NCI-H2107 (cell line): ENCODE measurements around the gene TSPAN32.

Experiments
- DNase-seq: peaks from one replicate; lab custom pipeline; 2025; lab: John Stamatoyannopoulos, UW

TSPAN32 gene

DNA sequence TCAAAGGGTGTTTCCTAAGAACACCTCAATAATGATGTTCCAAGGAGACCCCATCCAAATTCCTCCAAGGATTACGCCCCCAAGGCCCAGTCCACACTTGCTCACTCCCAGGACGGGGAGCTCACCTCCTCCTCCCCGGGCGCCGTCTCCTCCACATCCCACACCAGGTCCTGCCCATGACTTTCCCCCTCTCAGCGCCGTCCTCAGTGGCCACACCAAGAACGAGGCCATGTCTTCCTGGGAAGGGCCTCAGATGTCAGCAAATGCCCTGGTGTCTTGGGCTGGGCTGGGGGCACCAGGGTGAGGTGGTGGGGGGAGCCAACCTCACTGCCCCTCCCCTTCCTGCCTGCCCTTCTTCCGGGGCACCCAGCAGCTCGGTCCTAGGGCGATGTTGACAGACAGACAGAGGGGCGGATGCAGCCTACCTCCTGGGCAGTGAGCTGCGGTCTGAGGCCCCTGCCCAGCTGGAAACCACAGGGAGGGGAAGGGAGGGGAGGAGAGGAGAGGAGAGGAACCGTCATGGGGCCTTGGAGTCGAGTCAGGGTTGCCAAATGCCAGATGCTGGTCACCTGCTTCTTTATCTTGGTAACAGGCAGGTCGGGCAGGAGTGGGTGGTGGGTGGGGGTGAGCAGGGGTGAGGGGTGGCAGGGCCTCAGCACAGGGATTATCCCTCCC lies at the start of gene TSPAN32, which contains the start of gene C11orf21:
Gene TSPAN32 (plus strand): TSS at position 383 of the 675 bp plus-strand sequence. CDS start 137 bp downstream, at position 520.
Gene C11orf21 (minus strand): TSS at position 288 of the 675 bp plus-strand sequence. CDS start 110 bp downstream, at position 178.
- no peak for DNase-seq

- DNase-seq, result no peak
These were observed 49.8 kb upstream of the TSPAN32 start for GRCh38 chr11:2252018-2252417.

GRCh38 chr11:2256293-2256913 lies 45.4 kb upstream of the TSPAN32 start:
- no peak for DNase-seq

DNA sequence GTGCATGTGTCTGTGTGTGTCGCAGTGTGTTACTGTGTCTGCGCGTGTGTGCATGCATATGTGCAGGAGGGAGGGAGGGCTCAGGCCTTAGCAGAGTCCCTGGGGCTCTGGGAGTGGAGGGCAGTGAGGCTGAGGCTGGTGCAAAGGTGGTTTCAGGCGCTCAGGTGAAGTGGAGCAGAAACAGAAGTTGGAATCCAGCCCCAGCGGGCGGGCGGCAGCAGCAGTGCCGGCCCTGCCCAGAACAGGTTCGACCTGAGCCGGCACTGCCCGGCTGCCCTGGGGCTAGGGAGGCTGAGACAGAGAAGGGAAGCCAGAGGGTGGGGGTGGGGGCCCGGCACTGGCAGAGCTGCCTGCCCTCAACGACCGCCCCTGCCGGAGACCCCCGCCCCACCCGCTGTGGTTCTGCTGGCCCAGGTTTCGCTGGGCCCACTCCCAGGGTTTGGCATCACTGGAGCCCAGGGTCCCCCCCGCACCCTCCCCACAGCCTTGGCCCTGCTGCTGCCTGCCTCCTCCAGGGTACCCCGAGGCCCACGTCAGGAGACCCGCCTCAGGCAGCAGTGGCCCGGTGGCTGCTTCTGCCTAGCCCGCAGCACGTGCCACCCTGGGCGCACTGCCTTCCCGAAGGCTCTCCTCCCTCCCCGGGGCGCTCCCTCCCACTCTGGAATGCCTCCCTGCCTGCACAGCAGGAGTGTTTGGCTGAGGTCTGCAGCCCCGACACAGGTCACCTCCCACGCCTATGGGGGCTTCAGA lies 44.7 kb upstream of the TSPAN32 start:
- DNase-seq, result no peak

- no peak for DNase-seq
These were observed 43.0 kb upstream of the TSPAN32 start for GRCh38 chr11:2258501-2259465.

GRCh38 chr11:2259466-2259830 lies 42.4 kb upstream of the TSPAN32 start:
- DNase-seq, result no peak

DNA sequence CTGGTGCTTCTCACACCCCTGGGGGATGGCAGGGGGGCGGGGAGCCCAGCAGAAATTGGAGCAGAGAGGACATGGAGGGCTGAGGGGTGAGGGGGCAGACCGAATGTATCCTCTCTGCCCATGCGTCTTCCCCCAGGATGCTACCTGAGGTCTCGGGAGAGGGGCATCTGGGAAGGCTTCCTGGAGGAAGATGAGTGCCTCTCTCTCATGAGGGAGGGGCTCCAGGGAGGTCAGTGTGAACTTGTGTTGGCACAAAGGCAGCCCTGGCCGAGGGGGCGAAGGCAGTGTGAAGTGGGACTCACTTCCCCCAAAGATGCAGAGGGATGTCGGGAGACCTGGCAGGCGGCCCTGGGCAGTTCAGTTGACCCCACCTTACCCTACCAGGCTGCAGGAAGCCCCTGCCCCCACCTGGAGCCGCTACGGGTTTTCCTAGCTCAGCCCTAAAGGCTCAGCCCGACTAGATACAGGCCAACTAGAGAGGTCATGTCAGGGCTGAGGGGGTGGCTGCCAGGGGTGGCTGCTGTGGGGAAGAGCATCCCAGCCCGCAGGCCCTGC lies 41.8 kb upstream of the TSPAN32 start:
- no peak for DNase-seq

- no peak for DNase-seq
These were observed 41.1 kb upstream of the TSPAN32 start for GRCh38 chr11:2260491-2261364.

DNA sequence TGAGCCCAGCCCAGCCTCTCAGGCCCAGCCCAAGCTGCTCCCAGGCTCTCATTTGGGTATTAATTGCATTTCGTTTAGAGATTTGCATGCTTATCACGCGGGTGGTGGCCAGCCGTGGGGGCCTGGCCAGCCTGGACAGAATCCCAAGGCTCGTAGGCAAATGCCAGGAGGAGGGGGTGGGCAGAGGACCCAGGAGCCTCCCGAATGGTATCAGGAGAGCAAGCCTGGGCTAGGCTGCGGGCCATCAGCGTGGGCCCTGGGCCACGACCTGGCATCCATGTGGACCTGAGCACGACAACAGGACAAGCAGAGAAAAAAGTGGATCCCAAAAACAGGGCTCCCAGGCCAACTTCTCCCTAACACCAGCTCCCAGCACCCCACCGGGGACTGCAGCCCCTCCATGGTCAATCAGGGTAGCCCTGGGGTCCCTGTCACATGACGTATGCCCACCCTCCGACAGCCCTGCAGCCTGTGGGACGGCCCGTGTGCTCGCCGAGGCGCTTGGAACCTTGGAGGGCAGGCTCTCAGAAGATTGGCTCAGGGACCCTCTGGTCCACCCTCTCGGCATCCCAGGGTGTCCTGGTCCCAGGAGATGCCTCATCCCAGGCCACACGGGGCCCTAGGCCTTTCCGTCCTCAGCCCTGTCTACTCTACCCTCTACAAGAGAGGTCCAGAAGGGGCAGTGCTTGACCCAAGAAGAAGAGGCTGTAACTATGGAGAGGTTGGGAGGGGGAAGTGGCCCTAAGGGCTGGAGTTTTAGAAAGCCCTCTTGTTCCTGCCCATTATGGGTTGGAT lies 40.2 kb upstream of the TSPAN32 start:
- no peak for DNase-seq

DNA sequence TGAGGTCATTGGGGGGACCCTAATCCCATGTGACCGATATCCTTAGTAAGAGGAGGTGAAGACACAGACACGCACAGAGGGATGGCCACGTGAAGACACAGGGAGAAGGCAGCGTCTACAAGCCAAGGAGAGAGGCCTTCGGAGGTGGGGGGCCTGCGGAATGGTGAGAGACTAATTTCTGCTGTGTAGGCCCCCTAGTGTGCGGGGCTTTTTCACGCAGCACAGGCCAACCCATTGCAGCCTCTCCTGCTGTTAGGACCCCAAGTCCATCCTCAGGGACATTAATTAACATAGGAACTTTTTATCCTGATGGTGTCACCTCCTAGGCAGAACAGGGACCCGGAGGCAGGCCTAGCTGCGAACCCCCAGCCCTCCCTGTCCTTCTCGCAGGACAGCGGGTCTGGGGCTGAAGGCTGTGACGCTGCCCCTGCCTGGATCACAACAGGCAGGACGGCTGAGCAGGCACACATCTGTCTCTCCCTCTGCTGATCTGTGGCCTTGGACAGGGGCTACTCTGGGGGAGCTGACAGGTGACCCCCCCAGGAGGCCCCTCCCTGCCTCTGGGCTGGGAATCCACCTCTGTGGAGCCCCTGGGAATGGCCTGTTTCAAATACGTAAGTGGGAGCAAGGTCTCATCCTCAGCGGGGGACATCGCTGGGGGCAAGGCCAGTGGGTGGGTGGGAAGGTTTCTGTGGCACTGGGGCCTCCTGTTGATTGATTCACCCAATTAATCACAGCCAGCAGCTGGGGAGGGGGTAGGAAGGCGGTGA lies 39.3 kb upstream of the TSPAN32 start:
- no peak for DNase-seq

DNA sequence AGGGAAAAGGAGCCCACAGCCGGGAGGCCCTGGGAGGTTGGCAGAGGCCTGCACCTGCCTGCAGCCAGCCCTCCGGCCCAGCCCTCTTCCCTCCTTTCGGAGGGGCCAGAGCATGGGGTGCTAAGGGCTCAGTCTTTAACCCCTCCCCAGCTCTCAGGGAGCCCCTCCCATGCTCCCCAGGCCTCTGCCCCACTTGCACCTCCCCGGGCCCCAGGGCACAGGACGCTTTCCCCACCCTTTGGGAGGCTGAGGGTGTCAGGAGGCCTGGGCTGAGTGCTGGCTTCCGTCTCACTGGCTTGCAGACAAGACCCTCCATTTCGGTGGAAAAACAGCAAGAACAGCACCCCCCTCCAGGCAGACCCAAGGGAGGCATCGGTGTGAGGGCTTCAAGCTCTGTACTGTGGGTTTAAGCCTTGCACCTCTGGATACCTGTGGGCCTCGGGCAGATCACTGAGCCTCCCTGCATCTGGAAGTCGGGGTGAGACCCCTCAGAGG lies 38.7 kb upstream of the TSPAN32 start:
- DNase-seq, result no peak

DNA sequence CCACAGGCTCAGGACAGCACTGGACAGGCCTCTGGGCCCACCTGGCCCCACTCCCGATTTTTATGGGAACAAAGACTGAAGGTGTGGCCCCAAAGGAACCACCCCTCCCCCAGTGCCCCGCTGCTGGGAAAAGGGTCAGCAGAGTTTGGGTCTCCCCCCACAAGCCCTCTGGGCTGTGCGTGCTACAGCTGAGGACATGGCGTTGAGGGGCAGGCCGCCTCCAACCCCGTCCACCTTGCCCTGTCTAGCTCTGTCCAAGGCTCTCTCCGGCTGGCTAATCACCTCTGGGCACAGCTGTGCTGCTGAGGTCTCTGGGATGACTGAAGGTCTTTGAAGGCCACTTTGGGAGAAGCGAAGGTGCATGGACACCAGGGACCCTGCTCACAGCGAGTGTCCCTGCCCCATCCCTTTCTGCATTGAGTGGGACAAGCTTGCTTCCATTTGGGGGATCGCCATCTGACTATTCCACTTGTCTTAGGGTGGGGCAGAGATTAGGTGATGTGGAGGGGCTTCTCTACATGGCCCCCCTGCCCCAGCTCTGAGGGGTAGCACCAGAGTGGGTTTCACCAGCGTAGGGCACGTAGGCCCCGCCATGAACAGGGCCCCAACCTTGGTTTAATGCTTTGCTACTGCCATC lies 38.0 kb upstream of the TSPAN32 start:
- DNase-seq, result no peak

GRCh38 chr11:2264366-2265053 lies 37.3 kb upstream of the TSPAN32 start:
- no peak for DNase-seq

DNA sequence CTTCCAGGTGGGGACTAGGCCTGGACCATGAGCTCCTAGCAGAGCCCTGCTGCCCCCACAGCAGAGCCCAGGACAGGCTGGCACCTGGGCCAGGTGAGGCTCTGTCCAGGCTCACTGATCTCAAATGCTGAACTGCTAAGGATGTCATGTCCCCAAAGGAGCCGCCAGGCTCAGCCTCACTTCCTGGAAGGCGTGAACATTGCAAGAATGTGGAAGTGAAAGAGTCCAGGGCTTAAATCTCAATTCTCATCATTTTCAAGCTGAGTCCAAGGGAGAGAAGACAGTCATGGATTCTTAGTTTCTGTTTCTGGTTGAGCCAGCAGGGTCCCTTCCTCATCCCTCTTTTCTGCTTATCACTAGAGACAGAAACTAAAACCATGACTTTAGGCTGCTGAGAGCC lies 36.4 kb upstream of the TSPAN32 start:
- DNase-seq, result no peak

GRCh38 chr11:2265854-2266585 lies 35.8 kb upstream of the TSPAN32 start:
- DNase-seq, result no peak

GRCh38 chr11:2266586-2267305 lies 35.1 kb upstream of the TSPAN32 start:
- no peak for DNase-seq
